GM12872 (cell line): Measurements from ENCODE around the gene ARHGAP26.

ENCODE experiments used
- CTCF ChIP-seq: IDR thresholded peaks from 3 replicates; pipeline ENCODE4 v1.5.1; 2011; ENCODE audit warnings: low read depth, mild to moderate bottlenecking, low read length, moderate library complexity; ENCODE audit not compliant: insufficient read depth

ARHGAP26 gene

DNA sequence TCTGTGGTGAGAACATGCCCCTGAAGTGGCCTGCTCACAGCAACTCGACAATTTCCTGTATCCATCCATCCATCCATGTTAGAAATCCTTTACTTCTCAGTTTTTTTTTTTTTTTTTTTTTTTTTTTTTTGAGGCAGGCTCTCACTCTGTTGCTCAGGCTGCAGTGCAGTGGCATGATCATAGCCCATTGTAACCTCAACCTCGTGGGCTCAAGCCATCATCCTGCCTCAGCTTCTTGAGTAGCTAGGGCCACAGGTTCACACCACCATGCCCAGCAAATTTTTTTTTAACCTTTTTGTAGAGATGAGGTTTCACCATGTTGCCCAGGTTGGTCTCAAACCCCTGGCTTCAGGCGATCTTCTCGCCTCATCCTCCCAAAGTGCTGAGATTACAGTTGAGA lies 259.1 kb downstream of the ARHGAP26 start:
- no peak for TF ChIP-seq CTCF

GRCh38 chr5:143030349-143030748 lies 260.2 kb downstream of the ARHGAP26 start:
- TF ChIP-seq CTCF, result no peak

- TF ChIP-seq CTCF, result no peak
Observed at GRCh38 chr5:143031781-143032580, 261.8 kb downstream of the ARHGAP26 start.

GRCh38 chr5:143032581-143032836 lies 262.3 kb downstream of the ARHGAP26 start:
- TF ChIP-seq CTCF, result no peak

DNA sequence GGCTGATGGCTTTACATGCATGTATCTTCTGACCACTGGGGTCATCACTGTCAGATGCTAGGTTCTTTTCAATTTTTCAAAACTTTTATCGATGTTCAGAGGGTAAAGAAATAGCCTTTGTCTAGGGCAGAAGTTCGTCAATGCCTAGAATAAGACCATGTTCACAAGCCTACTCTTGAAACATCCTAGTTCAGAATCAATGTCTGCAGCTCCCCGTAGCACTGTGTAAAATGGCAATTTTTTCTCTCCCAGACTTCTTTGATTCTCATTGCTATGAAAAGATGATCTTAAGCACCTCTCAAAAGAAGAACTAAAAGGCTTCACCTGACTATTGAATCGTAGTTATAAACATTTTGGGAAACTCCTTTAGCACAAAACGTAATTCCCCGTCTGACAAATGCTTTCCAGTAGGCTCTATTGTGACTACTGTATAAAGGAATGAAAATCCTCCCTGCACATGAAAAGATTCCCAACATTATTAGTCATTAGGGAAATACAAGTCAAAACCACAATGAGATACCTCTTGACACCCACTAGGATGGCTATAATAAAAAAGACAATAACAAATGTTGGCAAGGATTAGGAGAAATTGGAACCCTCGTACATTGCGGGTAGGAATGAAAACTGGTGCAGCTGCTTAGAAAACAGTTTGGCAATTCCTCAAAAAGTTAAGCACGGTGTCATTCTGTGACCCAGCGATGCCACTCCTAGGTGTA lies 263.5 kb downstream of the ARHGAP26 start:
- TF ChIP-seq CTCF, result no peak

DNA sequence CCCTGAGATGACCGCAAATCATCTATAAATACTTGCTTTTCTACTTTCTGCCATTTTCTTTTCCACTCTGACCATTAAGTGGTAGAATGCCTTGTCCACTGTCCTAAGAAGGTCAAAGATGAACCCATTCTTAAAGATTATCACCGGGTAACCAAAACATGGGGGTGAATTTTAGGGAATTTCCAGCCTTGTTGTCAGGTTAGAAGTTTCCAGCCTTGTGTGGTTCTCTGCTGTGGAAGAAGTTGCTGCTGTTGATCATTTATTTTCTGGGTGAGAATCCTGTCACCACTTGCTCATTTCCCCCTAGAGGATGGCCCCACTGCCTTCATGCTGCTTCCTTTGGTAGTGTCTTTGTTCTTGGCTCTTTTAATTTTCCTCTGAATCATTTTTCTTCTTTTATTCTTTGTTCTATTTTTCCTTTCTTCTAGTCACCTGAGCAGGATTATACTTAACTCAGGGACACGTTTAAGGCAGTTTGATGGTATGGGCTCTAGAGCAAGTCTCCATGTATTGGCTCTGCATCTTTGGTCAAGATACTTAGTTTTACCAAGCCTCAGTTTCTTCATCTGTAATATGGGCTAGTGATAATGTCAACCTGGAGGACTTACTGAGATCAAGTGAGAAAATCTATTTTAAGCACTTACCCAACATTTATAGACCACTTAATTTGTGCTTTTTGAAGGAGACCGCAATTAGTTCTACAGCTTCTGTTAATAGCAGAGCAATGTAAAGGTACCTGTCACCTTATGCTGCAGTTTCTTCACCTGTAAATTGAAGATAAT lies 266.2 kb downstream of the ARHGAP26 start:
- TF ChIP-seq CTCF, result peak; percentile 38; the same call in 1 of the 3 replicates

GRCh38 chr5:143037071-143037470 lies 266.9 kb downstream of the ARHGAP26 start:
- TF ChIP-seq CTCF, result no peak
